HEK293T (cell line): ENCODE data around the gene RNF103.

Experiments
- ARNT ChIP-seq: fragments of 450-650 bp; IDR thresholded peaks from 2 replicates; pipeline ENCODE4 v1.6.1; 2017; ENCODE audit warnings: mild to moderate bottlenecking
- BHLHE40 ChIP-seq: fragments of 450-650 bp; IDR thresholded peaks from 2 replicates; pipeline ENCODE4 v1.6.1; 2016; ENCODE audit warnings: mild to moderate bottlenecking, moderate library complexity, borderline replicate concordance
- CTBP1 ChIP-seq: fragments of 450-650 bp; IDR thresholded peaks from 2 replicates; pipeline ENCODE4 v1.6.1; 2016; ENCODE audit warnings: borderline replicate concordance
- ELF4 ChIP-seq: fragments of 450-650 bp; IDR thresholded peaks from 2 replicates; pipeline ENCODE4 v1.6.1; 2017; ENCODE audit warnings: antibody characterized with exemption
- FOXA1 ChIP-seq: fragments of 450-650 bp; IDR thresholded peaks from 2 replicates; pipeline ENCODE4 v1.6.1; 2016; ENCODE audit warnings: mild to moderate bottlenecking
- FOXK2 ChIP-seq: fragments of 450-650 bp; IDR thresholded peaks from 2 replicates; pipeline ENCODE4 v1.6.1; 2016; ENCODE audit warnings: mild to moderate bottlenecking
- FOXM1 ChIP-seq: fragments of 450-650 bp; IDR thresholded peaks from 2 replicates; pipeline ENCODE4 v1.6.1; 2017; ENCODE audit warnings: mild to moderate bottlenecking, borderline replicate concordance
- L3MBTL2 ChIP-seq: fragments of 450-650 bp; conservative IDR thresholded peaks from 2 replicates; pipeline ENCODE4 v1.6.1; 2016; ENCODE audit warnings: mild to moderate bottlenecking
- NFRKB ChIP-seq: fragments of 450-650 bp; IDR thresholded peaks from 2 replicates; pipeline ENCODE4 v1.6.1; 2016; ENCODE audit warnings: mild to moderate bottlenecking, moderate library complexity
- SP1 ChIP-seq: fragments of 450-650 bp; IDR thresholded peaks from 2 replicates; pipeline ENCODE4 v1.6.1; 2017
- SUZ12 ChIP-seq: fragments of 450-650 bp; IDR thresholded peaks from 2 replicates; pipeline ENCODE4 v1.6.1; 2016; ENCODE audit warnings: mild to moderate bottlenecking
- TARDBP ChIP-seq: fragments of 450-650 bp; IDR thresholded peaks from 2 replicates; pipeline ENCODE4 v1.6.1; 2016
- ZNF384 ChIP-seq: fragments of 450-650 bp; IDR thresholded peaks from 2 replicates; pipeline ENCODE4 v1.6.1; 2016
- TF ChIP-seq, protein P1 (sequence below): fragments of 450-650 bp; IDR thresholded peaks from 2 replicates; pipeline ENCODE4 v1.6.1; 2016

DNA sequence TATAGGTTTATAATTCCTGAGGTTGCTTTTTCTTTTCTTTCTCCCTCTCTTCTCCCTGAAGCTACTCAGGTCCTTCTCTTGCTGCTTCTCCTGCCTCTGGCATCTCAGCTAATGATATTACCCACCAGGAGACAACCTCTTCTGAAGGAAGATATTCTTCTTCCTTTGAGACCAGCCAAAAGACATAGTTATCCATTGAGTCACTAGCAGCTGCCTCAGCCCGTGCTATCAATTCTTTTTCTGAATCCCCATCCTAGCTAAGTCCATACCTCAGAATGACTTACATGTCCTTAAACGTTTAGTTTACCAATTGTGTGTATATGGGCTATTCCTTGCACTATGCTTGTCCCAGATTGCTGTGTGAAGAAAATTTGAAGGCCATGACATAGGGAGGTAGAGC, 25.0 kb upstream of the RNF103 start:
- no peak for TF ChIP-seq NFRKB
- TF ChIP-seq L3MBTL2: no peak
- no peak for TF ChIP-seq ARNT
- no peak for TF ChIP-seq SP1
- no peak for TF ChIP-seq SUZ12
- no peak for TF ChIP-seq BHLHE40
- no peak for TF ChIP-seq TARDBP
- TF ChIP-seq FOXM1: no peak
- TF ChIP-seq ELF4: no peak
- TF ChIP-seq, protein P1, sequence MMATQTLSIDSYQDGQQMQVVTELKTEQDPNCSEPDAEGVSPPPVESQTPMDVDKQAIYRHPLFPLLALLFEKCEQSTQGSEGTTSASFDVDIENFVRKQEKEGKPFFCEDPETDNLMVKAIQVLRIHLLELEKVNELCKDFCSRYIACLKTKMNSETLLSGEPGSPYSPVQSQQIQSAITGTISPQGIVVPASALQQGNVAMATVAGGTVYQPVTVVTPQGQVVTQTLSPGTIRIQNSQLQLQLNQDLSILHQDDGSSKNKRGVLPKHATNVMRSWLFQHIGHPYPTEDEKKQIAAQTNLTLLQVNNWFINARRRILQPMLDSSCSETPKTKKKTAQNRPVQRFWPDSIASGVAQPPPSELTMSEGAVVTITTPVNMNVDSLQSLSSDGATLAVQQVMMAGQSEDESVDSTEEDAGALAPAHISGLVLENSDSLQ: no peak
- no peak for TF ChIP-seq FOXK2
- no peak for TF ChIP-seq CTBP1
- no peak for TF ChIP-seq FOXA1
- no peak for TF ChIP-seq ZNF384
